LHCN-M2 (cell line): ENCODE data around the gene ANKRD11. TPM values are rescaled to one million over a fixed set of nuclear protein-coding genes. Genes with fewer than 3 reads are reported as not detected.
A peak's percentile ranks its signal among the peaks of the same experiment; 100 is the strongest.
"Not testable (repeated sequence)": the region's sequence is repeated elsewhere in the genome, so short reads cannot be mapped to it uniquely, and the experiment has no call there.

Experiments used
- DNase-seq: peaks from one replicate; pipeline ENCODE4 v3.0.0-alpha.2; 2012; ENCODE audit warnings: low read depth
- total RNA-seq: library from RNA; depleted of rRNA; stranded (reverse); fragments of >200 nt; gene quantifications from 2 replicates; pipeline ENCODE4 v1.2.3, GENCODE V29; 2014

ANKRD11 gene
- total RNA-seq, 1 experiment from 2014 or later, result 63.4 TPM

- no peak for DNase-seq
These were observed 158.0 kb downstream of the ANKRD11 start for GRCh38 chr16:89332243-89332901.

GRCh38 chr16:89331371-89332109 lies 158.8 kb downstream of the ANKRD11 start:
- no peak for DNase-seq

GRCh38 chr16:89330177-89330856 lies 160.0 kb downstream of the ANKRD11 start:
- no peak for DNase-seq

- not testable (repeated sequence) for DNase-seq
These were observed 160.6 kb downstream of the ANKRD11 start for GRCh38 chr16:89329830-89330176.

- not testable (repeated sequence) for DNase-seq
These were observed 161.7 kb downstream of the ANKRD11 start for GRCh38 chr16:89328412-89329400.

GRCh38 chr16:89326721-89327120 lies 163.6 kb downstream of the ANKRD11 start:
- DNase-seq, result no peak

- peak; percentile 82 for DNase-seq
These were observed 164.4 kb downstream of the ANKRD11 start for GRCh38 chr16:89325861-89326471.

GRCh38 chr16:89324056-89325010 lies 166.0 kb downstream of the ANKRD11 start:
- DNase-seq, result no peak

GRCh38 chr16:89323120-89323960 lies 167.0 kb downstream of the ANKRD11 start:
- DNase-seq, result no peak

- peak; percentile 74 for DNase-seq
These were observed 167.8 kb downstream of the ANKRD11 start for GRCh38 chr16:89322321-89323119.

GRCh38 chr16:89320782-89321501 lies 169.4 kb downstream of the ANKRD11 start:
- peak; percentile 22 for DNase-seq

GRCh38 chr16:89319886-89320781 lies 170.2 kb downstream of the ANKRD11 start:
- peak; percentile 77 for DNase-seq

GRCh38 chr16:89319631-89319885 lies 170.8 kb downstream of the ANKRD11 start:
- DNase-seq, result no peak

GRCh38 chr16:89318871-89319630 lies 171.3 kb downstream of the ANKRD11 start:
- no peak for DNase-seq

- no peak for DNase-seq
These were observed 172.0 kb downstream of the ANKRD11 start for GRCh38 chr16:89318430-89318758.
